ENCODE data around the gene USP37. TPM values are rescaled to one million over a fixed set of nuclear protein-coding genes. Genes with fewer than 3 reads are reported as not detected.

The USP37 gene
- total and polyA plus RNA-seq, 2 of the 13 experiments (the other 11 are each of a cell fraction or from before 2014, with no cell fraction given): 6.5 to 30.6 TPM

DNA sequence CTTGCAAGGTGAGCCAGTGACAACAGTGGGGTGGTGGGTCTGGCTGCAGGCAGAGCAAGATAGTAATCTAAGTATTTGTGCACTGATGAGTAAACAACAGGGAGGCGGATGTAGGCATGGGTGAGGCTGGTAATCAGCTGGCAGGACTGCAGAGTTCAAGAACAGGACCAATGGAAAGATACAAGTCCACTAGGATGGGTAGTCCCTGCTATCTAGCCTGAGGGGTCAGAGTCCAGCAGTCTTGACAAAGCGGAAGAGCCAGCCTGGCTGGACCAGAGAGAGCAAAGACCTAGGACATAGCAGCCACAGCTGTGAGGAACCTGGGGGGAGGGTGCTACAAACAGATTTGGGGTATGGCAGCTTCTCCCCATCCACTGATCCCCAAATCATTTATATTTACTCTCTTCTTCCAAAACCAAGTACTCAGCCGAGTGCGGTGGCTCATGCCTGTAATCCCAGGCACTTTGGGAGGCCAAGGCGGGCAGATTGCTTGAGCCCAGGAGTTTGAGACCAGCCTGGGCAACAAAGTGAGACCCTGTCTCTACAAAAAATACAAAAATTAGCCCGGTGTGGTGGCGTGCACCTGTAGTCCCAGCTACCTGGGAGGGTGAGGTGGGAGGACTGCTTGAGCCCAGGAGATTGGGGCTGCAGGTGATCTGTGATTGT, 123.3 kb downstream of the USP37 start (continued):
- TF ChIP-seq, protein P1, sequence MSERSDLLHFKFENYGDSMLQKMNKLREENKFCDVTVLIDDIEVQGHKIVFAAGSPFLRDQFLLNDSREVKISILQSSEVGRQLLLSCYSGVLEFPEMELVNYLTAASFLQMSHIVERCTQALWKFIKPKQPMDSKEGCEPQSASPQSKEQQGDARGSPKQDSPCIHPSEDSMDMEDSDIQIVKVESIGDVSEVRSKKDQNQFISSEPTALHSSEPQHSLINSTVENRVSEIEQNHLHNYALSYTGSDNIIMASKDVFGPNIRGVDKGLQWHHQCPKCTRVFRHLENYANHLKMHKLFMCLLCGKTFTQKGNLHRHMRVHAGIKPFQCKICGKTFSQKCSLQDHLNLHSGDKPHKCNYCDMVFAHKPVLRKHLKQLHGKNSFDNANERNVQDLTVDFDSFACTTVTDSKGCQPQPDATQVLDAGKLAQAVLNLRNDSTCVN (CRISPR knock-in tag; IDR thresholded peaks at IDR 0.05; ENCODE audit: borderline replicate concordance): peak; percentile 70; the same call in 1 of the 2 replicates
- TF ChIP-seq ZFP36L1 (CRISPR knock-in tag; IDR thresholded peaks at IDR 0.05) (no peak), ZNF788 (CRISPR knock-in tag; IDR thresholded peaks at IDR 0.05; ENCODE audit: borderline replicate concordance) (peak; percentile 97; the same call in 1 of the 2 replicates), PHB2 (IDR thresholded peaks at IDR 0.05; ENCODE audit: partially characterized antibody) (no peak), MED1 (CRISPR knock-in tag; IDR thresholded peaks at IDR 0.05) (peak; percentile 99), MIER3 (CRISPR knock-in tag; IDR thresholded peaks at IDR 0.05; ENCODE audit: borderline replicate concordance) (peak; percentile 96), SOX6 (IDR thresholded peaks at IDR 0.05) (no peak), SOX6 (CRISPR knock-in tag; IDR thresholded peaks at IDR 0.05) (peak; percentile 97), FOXA1 (IDR thresholded peaks at IDR 0.05) (peak; percentile 62), FOXA1 (CRISPR knock-in tag; IDR thresholded peaks at IDR 0.05) (peak; percentile 99), ZNF549 (CRISPR knock-in tag; IDR thresholded peaks at IDR 0.05) (no peak), CHD4 (IDR thresholded peaks at IDR 0.05; ENCODE audit: borderline replicate concordance, low read length) (no peak), POGZ (CRISPR knock-in tag; IDR thresholded peaks at IDR 0.05) (peak; percentile 92), ZNF772 (CRISPR knock-in tag; IDR thresholded peaks at IDR 0.05) (peak; percentile 98; the same call in 1 of the 2 replicates), ZNF839 (CRISPR knock-in tag; IDR thresholded peaks at IDR 0.05; ENCODE audit: borderline replicate concordance) (0 out of 2 replicates have a peak, but pooled peaks have one; percentile 38), ZSCAN29 (CRISPR knock-in tag; conservative IDR thresholded peaks at IDR 0.05) (peak; percentile 92), HDAC6 (IDR thresholded peaks at IDR 0.05; ENCODE audit: low read depth, low read length) (no peak)
- TF ChIP-seq, protein P2, sequence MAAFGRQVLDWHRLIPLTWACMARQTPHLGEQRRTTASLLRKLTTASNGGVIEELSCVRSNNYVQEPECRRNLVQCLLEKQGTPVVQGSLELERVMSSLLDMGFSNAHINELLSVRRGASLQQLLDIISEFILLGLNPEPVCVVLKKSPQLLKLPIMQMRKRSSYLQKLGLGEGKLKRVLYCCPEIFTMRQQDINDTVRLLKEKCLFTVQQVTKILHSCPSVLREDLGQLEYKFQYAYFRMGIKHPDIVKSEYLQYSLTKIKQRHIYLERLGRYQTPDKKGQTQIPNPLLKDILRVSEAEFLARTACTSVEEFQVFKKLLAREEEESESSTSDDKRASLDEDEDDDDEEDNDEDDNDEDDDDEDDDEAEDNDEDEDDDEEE (CRISPR knock-in tag; IDR thresholded peaks at IDR 0.05): peak; percentile 33; the same call in 1 of the 2 replicates
- TF ChIP-seq, protein P3, sequence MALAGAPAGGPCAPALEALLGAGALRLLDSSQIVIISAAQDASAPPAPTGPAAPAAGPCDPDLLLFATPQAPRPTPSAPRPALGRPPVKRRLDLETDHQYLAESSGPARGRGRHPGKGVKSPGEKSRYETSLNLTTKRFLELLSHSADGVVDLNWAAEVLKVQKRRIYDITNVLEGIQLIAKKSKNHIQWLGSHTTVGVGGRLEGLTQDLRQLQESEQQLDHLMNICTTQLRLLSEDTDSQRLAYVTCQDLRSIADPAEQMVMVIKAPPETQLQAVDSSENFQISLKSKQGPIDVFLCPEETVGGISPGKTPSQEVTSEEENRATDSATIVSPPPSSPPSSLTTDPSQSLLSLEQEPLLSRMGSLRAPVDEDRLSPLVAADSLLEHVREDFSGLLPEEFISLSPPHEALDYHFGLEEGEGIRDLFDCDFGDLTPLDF (CRISPR knock-in tag; IDR thresholded peaks at IDR 0.05): 0 out of 2 replicates have a peak, but pooled peaks have one; percentile 24
- TF ChIP-seq, protein P4, sequence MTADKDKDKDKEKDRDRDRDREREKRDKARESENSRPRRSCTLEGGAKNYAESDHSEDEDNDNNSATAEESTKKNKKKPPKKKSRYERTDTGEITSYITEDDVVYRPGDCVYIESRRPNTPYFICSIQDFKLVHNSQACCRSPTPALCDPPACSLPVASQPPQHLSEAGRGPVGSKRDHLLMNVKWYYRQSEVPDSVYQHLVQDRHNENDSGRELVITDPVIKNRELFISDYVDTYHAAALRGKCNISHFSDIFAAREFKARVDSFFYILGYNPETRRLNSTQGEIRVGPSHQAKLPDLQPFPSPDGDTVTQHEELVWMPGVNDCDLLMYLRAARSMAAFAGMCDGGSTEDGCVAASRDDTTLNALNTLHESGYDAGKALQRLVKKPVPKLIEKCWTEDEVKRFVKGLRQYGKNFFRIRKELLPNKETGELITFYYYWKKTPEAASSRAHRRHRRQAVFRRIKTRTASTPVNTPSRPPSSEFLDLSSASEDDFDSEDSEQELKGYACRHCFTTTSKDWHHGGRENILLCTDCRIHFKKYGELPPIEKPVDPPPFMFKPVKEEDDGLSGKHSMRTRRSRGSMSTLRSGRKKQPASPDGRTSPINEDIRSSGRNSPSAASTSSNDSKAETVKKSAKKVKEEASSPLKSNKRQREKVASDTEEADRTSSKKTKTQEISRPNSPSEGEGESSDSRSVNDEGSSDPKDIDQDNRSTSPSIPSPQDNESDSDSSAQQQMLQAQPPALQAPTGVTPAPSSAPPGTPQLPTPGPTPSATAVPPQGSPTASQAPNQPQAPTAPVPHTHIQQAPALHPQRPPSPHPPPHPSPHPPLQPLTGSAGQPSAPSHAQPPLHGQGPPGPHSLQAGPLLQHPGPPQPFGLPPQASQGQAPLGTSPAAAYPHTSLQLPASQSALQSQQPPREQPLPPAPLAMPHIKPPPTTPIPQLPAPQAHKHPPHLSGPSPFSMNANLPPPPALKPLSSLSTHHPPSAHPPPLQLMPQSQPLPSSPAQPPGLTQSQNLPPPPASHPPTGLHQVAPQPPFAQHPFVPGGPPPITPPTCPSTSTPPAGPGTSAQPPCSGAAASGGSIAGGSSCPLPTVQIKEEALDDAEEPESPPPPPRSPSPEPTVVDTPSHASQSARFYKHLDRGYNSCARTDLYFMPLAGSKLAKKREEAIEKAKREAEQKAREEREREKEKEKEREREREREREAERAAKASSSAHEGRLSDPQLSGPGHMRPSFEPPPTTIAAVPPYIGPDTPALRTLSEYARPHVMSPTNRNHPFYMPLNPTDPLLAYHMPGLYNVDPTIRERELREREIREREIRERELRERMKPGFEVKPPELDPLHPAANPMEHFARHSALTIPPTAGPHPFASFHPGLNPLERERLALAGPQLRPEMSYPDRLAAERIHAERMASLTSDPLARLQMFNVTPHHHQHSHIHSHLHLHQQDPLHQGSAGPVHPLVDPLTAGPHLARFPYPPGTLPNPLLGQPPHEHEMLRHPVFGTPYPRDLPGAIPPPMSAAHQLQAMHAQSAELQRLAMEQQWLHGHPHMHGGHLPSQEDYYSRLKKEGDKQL (CRISPR knock-in tag; IDR thresholded peaks at IDR 0.05; ENCODE audit: low read depth): peak; percentile 74

Data from HepG2 (cell line).